HG03558 (cell line): ENCODE measurements around the gene ADIPOR2.

Experiments used
- ATAC-seq: cut with Tn5 transposase; IDR thresholded peaks from one replicate; pipeline ENCODE4 v1.9.1; 2021; ENCODE audit warnings: moderate number of reproducible peaks; ENCODE audit not compliant: unreplicated experiment; ENCODE audit errors: extremely low read depth

ADIPOR2 gene

GRCh38 chr12:1767407-1768090 is 76.7 kb downstream of the ADIPOR2 start:
- ATAC-seq: no peak

DNA sequence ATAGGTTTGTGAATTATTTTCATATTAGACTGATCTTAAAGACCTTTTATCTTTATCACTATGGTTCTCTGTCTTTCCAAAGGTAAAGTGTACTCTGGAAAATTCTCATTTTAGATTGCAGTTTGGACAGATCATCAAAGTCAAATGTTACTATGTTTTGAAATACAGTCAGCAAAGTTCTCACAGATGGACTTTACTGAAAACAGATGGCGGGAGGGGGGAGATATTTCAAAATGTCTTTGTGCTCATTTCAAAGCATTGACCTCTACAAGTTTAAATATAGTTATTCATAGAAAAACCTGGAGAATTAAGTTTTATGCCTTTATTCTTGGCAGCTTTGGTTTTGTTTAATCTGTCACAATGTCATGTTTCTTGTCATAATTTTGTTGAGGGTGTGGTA is 77.7 kb downstream of the ADIPOR2 start:
- no peak for ATAC-seq

DNA sequence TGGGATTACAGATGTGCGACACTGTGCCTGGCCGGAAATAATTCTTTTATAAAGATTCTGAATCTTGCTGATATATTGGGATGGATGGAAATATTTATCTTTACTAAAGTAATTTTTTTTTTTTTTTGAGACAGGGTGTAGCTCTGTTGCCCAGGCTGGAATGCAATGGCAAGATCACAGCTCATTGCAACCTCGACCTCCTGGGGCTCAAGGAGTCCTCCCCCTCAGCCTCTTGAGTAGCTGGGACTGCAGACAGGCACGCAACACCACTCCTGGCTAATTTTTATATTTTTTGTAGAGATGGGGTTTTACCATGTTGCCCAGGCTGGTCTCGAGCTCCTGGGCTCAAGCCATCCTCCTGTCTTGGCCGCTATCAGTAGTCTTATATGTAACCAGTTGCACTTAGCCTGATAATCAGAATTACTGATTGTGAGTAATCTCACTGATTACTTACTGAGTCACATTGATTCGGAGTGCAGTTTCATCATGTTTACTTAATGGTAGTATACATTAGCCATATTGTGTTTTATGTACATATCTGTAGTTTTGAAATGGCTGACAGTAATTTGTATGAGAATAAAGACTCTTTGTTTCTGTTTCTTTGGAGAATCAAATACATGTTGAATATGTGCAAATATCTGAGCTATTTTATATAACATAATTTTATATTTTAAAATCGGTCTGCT is 79.1 kb downstream of the ADIPOR2 start:
- no peak for ATAC-seq

- ATAC-seq: no peak
These were observed 83.2 kb downstream of the ADIPOR2 start for GRCh38 chr12:1773937-1774655.

GRCh38 chr12:1776170-1776921 is 85.5 kb downstream of the ADIPOR2 start:
- no peak for ATAC-seq

- no peak for ATAC-seq
These were observed 86.9 kb downstream of the ADIPOR2 start for GRCh38 chr12:1777798-1778197.

DNA sequence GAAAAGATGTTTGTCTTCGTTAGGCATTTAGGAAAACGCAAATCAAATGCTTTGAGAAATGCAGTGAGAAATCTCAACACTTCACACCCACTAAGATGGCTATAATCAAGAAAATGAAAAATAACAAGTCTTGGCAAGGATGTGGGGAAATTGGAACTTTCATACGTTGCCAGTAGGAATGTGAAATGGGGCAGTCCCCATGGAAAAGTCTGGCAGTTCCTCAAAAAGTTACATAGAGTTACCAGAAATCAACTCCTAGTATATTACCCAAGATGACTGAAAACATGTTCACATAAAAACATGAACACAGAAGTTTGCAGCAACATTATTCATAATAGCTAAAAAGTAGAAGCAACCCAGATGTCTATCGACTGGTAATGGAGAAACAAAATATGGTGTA is 88.0 kb downstream of the ADIPOR2 start:
- no peak for ATAC-seq

GRCh38 chr12:1779783-1780182 is 88.9 kb downstream of the ADIPOR2 start:
- ATAC-seq: no peak

DNA sequence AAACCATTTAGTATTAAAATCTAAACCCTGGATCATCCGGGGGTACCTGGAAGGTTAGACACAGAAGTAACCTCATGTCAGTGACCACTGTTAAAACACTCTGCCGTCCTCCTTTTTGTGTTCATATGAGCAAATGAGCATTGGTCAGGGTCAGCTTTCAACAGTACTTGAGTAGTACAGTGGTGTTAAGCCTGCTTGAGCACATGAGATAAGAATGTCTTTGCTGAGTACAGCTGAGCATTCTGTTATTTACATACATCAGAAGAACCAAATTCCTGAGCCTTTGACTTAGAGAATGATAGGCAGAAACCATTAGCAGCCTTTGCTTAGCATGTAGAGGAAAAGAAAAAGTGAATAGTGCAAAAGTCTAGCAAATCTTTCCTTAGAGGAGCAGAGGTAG is 90.9 kb downstream of the ADIPOR2 start:
- no peak for ATAC-seq

- ATAC-seq: no peak
These were observed 91.3 kb downstream of the ADIPOR2 start for GRCh38 chr12:1782215-1782614.

DNA sequence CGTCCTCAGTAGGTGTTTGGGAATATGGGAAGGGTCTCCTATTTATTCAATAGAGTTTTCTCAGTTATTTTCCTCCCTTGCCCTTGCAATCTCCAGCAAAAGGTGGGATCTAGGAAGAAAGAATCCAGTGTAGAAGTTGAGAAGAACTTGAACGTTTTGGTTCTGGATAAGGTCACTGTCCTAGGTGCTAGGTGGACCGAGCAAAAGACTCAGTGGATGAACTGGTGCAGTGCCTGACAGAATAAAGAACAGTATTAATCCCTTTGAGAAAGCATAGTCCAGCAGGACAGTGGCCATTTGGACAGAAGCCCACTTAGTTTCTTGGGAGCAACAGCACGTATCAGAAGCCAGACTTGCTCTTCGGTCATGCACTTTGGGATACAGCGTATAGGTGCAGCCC is 96.8 kb downstream of the ADIPOR2 start:
- ATAC-seq: no peak

DNA sequence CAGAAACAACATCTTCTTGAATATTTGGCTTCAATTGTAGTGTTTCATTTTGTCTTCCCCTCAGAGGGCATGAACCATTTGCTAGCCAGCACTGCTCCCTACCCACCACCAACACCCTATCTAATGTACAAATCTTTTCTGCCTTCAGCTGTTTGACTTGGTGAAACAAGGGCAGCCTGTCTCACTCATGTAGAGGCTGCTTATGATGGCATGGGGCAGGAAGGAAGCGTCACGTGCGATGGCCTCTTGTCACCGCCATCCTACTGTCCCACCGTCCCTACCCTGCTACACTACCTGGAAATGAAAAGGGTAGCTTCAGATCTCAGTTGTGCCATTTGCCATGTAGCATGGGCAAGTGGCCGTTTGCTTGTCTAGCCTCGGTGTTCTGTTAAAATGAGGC is 99.6 kb downstream of the ADIPOR2 start:
- ATAC-seq: no peak

- ATAC-seq: no peak
These were observed 100.4 kb downstream of the ADIPOR2 start for GRCh38 chr12:1791104-1791841.

DNA sequence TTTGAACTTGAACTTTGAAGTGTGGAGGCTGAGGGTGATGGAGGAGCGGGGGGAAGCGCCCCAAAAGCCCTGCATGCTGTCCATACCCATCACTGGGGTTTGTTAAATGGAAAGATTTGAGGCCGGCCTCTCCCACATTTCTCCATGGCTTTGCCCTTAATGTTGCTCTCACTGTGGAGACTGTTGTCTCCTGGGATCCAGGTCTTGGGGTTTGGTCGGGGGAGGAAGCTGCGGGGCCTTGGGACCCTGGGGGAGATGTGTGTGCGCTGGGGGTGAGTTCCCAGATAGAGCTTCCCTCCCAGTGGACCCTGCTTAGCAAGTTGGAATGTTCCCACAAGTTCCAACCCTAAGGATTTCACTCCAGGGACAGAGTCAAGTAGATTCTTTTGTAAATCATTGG is 101.5 kb downstream of the ADIPOR2 start:
- no peak for ATAC-seq

- ATAC-seq: no peak
These were observed 102.7 kb downstream of the ADIPOR2 start for GRCh38 chr12:1793426-1794210.

DNA sequence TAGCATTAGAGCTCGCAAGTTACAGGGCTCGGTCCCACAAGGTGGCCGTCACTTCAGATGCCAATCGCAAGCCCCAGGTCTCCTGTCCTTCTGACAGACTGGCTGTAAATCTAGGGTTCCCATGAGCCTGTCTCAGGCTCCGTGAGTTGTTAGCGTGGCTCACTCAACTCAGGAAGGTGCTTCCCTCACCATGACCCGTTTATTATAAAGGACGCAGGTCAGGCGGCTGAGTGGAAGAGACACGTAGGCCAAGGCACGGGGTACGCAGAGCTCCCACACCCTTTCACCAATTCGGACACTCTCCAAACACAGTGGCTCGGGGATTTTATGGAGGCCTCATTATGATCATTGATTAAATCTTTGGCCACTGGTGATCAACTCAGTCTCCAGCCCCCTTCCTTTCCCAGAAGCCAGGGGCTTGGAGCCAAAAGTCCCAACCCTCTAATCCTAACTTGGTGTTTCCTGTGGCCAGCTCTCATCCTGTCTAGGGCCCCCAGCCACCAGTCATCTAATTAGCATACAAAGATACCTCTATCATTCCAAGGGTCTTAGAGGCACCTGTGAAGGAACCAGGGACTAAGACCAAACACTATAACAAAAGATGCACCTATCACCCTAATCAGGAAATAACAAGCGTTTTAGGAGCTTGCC is 103.7 kb downstream of the ADIPOR2 start:
- no peak for ATAC-seq

- ATAC-seq: no peak
These were observed 104.4 kb downstream of the ADIPOR2 start for GRCh38 chr12:1795221-1795784.

- ATAC-seq: no peak
These were observed 105.1 kb downstream of the ADIPOR2 start for GRCh38 chr12:1795785-1796514.
